Measurements from ENCODE around the gene DOCK1. TPM values are rescaled to one million over a fixed set of nuclear protein-coding genes. Genes with fewer than 3 reads are reported as not detected.

Gene DOCK1
- total and polyA plus RNA-seq, 8 donors = 46.4 to 77.7 (median 71.3) TPM

DNA sequence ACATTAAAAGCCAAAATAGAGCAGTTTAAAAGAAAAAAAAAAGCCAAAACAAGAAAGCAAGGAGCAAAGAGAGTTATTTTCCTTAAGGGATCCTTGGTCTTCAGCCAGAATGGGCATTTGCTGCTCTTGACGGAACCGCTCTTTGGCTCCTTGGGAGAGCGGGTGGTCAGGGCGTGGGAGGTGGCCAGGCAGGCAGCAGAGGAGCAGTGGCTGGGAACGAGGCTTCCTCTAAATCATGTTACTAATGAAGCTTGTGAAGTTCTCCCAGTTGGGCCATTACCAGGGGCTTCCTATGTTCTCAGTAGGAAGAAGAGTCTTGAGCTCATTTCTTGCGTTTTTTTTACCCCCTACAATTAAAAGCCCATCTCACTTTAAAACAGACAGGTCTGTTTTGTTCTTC, 116.6 kb downstream of the DOCK1 start:
- Histone ChIP-seq H3K4me3 (no peak overlapping the region), H3K4me1 (no peaks in the 10 kb centered on the region), H3K27ac (no peak overlapping the region), H3K36me3 (peaks cover 0 to 62% of the 10 kb centered on the region in 2 donors), H3K9me3 (no peaks in the 10 kb centered on the region), H3K27me3 (no peaks in the 10 kb centered on the region)
- TF ChIP-seq, protein P1, sequence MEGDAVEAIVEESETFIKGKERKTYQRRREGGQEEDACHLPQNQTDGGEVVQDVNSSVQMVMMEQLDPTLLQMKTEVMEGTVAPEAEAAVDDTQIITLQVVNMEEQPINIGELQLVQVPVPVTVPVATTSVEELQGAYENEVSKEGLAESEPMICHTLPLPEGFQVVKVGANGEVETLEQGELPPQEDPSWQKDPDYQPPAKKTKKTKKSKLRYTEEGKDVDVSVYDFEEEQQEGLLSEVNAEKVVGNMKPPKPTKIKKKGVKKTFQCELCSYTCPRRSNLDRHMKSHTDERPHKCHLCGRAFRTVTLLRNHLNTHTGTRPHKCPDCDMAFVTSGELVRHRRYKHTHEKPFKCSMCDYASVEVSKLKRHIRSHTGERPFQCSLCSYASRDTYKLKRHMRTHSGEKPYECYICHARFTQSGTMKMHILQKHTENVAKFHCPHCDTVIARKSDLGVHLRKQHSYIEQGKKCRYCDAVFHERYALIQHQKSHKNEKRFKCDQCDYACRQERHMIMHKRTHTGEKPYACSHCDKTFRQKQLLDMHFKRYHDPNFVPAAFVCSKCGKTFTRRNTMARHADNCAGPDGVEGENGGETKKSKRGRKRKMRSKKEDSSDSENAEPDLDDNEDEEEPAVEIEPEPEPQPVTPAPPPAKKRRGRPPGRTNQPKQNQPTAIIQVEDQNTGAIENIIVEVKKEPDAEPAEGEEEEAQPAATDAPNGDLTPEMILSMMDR (IDR thresholded peaks at IDR 0.05) = no peak
- intact Hi-C loops (cut with DNase I) = no loop called here
- ATAC-seq (no peak), DNase-seq (peak in 1 of 4 donors; percentile 4)

- Histone ChIP-seq H3K36me3 (peaks cover 0 to 83% of the 10 kb centered on the region in 2 donors), H3K4me3 (no peak overlapping the region), H3K4me1 (no peaks in the 10 kb centered on the region), H3K27me3 (no peaks in the 10 kb centered on the region), H3K27ac (no peak overlapping the region), H3K9me3 (no peaks in the 10 kb centered on the region)
- ATAC-seq (peak; percentile 70), DNase-seq (peak in 1 of 4 donors; percentile 30)
- TF ChIP-seq, protein P1 (IDR thresholded peaks at IDR 0.05) = no peak
- intact Hi-C loops (cut with DNase I) = no loop called here
These were observed 119.6 kb downstream of the DOCK1 start for GRCh38 chr10:127024685-127025435.

DNA sequence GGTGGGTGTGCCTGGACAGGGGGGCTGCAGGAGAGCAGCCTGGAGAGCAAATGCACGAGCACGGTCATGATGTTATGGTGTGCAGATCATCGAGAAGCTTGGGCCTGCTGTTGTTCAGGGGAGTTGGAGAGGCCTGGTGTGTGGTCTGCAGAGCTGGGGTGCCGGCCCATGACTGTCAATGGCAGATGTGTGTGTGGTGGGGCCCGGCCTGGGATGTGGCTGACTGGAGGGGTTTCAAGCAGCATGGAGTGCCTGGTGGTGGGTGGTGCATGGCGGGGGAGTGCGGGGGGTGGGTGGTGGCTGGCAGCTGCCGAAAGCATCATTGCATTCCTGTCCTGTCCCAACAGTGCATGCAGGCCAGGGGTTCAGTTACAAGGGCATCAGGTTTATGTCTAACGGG, 122.6 kb downstream of the DOCK1 start:
- Histone ChIP-seq H3K27me3 (no peaks in the 10 kb centered on the region), H3K36me3 (peaks cover 0 to 88% of the 10 kb centered on the region in 2 donors), H3K9me3 (no peaks in the 10 kb centered on the region), H3K27ac (no peak overlapping the region), H3K4me3 (no peak overlapping the region), H3K4me1 (no peaks in the 10 kb centered on the region)
- TF ChIP-seq, protein P1 (IDR thresholded peaks at IDR 0.05) = no peak
- ATAC-seq = no peak
- intact Hi-C loops (cut with DNase I) = no loop called here
- peak in 1 of 4 donors; percentile 28 for DNase-seq

DNA sequence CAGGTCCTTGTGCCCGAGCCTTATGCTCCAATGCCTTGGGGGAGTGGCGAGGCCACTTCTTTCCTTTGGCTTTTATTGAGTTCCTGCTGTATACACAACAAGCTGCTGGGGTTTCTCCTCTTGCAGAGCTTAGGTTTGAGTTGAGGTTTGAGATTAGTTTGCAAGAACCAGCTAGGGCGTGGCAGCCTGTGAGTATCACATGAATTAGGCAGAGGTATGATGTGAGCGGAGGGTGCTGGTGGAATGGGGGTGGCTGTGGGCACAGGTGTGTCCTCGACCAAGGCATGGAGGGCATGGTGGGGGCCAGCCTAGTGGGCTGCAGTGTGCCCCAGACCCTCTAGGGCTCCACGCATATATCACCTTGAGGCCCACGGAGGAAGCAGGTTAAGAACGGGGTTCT, 123.3 kb downstream of the DOCK1 start:
- Histone ChIP-seq H3K27me3 (no peaks in the 10 kb centered on the region), H3K27ac (no peak overlapping the region), H3K4me1 (no peaks in the 10 kb centered on the region), H3K36me3 (peaks cover 0 to 89% of the 10 kb centered on the region in 2 donors), H3K9me3 (no peaks in the 10 kb centered on the region), H3K4me3 (no peak overlapping the region)
- intact Hi-C loops (cut with DNase I) = no loop called here
- ATAC-seq (no peak), DNase-seq (peak in 1 of 4 donors; percentile 25)
- TF ChIP-seq, protein P1 (IDR thresholded peaks at IDR 0.05) = no peak

GRCh38 chr10:127029061-127029460, 123.8 kb downstream of the DOCK1 start:
- Histone ChIP-seq H3K27ac (no peak overlapping the region), H3K9me3 (no peaks in the 10 kb centered on the region), H3K36me3 (peaks cover 0 to 89% of the 10 kb centered on the region in 2 donors), H3K4me1 (no peaks in the 10 kb centered on the region), H3K27me3 (no peaks in the 10 kb centered on the region), H3K4me3 (no peak overlapping the region)
- DNase-seq (no peak), ATAC-seq (no peak)
- TF ChIP-seq, protein P1 (IDR thresholded peaks at IDR 0.05) = no peak
- intact Hi-C loops (cut with DNase I) = no loop called here
